Stomach (tissue), 4 donors: ENCODE results near the gene SEMA4D.

ENCODE experiments used
- EP300 ChIP-seq: sonication (generic); formaldehyde crosslinking; IDR thresholded peaks from one replicate; pipeline ENCODE4 v1.6.1; 2017; ENCODE audit warnings: antibody characterized with exemption
- POLR2A ChIP-seq, 4 donors: fragments of 450-650 bp; IDR thresholded peaks; one replicate each; pipeline ENCODE4 v1.6.1; 2016; ENCODE audit warnings: antibody characterized with exemption in 4 of 4, control low read depth in 2 of 4, mild to moderate bottlenecking in 1 of 4, moderate library complexity in 1 of 4
- POLR2AphosphoS5 ChIP-seq, 3 donors: sonication (generic); formaldehyde crosslinking; IDR thresholded peaks; one replicate each; pipeline ENCODE4 v1.6.1; 2016; ENCODE audit warnings: antibody characterized with exemption in 3 of 3
- TF ChIP-seq, protein P1 (sequence below), 7 experiments: fragments of 450-650 bp in 4 of 7; fragments of 200-600 bp in 3 of 7; sonication (generic) in 3 of 7; IDR thresholded peaks; one replicate each; pipeline ENCODE4 v1.5.1; 2016 to 2019; ENCODE audit warnings: antibody characterized with exemption in 7 of 7, control low read depth in 2 of 7, mild to moderate bottlenecking in 1 of 7

DNA sequence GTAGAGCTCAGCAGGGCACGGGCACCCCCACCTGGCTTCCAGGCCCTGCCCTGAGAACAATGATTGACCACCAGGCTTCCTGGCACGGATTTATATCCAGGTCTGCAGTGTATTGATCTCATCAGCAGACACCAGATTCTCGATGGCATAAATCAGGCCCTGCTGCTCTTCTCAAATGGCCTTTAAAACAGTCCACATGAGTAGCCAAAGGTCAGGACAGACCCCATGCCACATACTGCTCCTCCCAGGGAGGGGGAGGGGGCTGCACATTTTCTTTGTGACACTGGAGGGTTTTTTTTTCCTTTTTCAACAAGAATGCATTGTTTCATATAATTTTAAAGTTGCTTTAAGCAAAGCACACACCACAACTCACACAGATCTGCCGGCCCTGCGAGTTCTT is 85.4 kb downstream of the SEMA4D start:
- TF ChIP-seq, protein P1, sequence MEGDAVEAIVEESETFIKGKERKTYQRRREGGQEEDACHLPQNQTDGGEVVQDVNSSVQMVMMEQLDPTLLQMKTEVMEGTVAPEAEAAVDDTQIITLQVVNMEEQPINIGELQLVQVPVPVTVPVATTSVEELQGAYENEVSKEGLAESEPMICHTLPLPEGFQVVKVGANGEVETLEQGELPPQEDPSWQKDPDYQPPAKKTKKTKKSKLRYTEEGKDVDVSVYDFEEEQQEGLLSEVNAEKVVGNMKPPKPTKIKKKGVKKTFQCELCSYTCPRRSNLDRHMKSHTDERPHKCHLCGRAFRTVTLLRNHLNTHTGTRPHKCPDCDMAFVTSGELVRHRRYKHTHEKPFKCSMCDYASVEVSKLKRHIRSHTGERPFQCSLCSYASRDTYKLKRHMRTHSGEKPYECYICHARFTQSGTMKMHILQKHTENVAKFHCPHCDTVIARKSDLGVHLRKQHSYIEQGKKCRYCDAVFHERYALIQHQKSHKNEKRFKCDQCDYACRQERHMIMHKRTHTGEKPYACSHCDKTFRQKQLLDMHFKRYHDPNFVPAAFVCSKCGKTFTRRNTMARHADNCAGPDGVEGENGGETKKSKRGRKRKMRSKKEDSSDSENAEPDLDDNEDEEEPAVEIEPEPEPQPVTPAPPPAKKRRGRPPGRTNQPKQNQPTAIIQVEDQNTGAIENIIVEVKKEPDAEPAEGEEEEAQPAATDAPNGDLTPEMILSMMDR (IDR thresholded peaks at IDR 0.05), result no peak
- TF ChIP-seq POLR2AphosphoS5 (IDR thresholded peaks at IDR 0.05) (no peak), EP300 (no peak), POLR2A (IDR thresholded peaks at IDR 0.05) (no peak)
